Large intestine (tissue), 3 donors: ENCODE results near the gene DYNC1I1. TPM values are rescaled to one million over a fixed set of nuclear protein-coding genes. Genes with fewer than 3 reads are reported as not detected.

Experiments
- DNase-seq, 2 donors: peaks; one replicate each; pipeline versions ENCODE4 v3.0.0 to v3.0.0-alpha.2; 2013
- H3K27ac ChIP-seq: one replicate; pipeline ENCODE4 v1.5.1; 2013; ENCODE audit warnings: low read length
- H3K27me3 ChIP-seq: 2 replicates; pipeline ENCODE4 v1.6.1; 2013; ENCODE audit warnings: low read length; ENCODE audit not compliant: control insufficient read depth, insufficient read depth
- H3K36me3 ChIP-seq: 2 replicates; pipeline ENCODE4 v1.6.1; 2013; ENCODE audit warnings: low read length; ENCODE audit not compliant: control insufficient read depth, insufficient read depth
- H3K4me1 ChIP-seq: one replicate; pipeline ENCODE4 v1.6.1; 2013; ENCODE audit warnings: low read length; ENCODE audit not compliant: control insufficient read depth, insufficient read depth
- H3K4me3 ChIP-seq: one replicate; pipeline ENCODE4 v1.5.1; 2013; ENCODE audit warnings: low read length
- H3K9me3 ChIP-seq: one replicate; pipeline ENCODE4 v1.6.1; 2013; ENCODE audit warnings: mild to moderate bottlenecking, low read depth, low read length, moderate library complexity; ENCODE audit not compliant: control insufficient read depth
- WGBS: methylation state at CpG from one replicate; pipeline ENCODE4 v1.1.5; 2013; ENCODE audit warnings: low lambda C conversion rate; ENCODE audit not compliant: insufficient coverage; 5-methylcytosine and 5-hydroxymethylcytosine counted together
- polyA plus RNA-seq: library from polyadenylated mRNA; unstranded; fragments of 120-200 nt; gene quantifications from one replicate; pipeline ENCODE4 v1.2.1, GENCODE V29; 2013

Gene DYNC1I1
- polyA plus RNA-seq, 1 donor: 1.2 TPM

DNA sequence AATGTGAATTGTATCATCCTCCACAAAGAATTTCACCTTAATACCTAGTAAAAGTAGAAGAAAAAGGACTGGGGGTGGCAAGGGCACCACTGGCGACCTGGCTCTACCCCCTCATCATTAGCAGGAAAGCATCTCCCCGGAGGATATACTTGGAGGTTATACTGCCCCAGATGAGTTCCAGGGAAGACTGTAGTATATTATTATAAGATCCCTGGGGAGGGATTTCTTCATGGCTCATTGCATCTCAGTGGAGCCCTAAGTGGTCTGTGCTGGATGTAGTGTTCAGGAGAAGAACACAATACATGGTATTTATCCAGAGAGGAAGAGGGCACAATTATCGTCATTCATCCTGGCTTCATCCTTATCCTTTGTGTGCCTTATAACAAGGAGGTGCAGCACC lies 14.2 kb upstream of the DYNC1I1 start:
- Histone ChIP-seq H3K27me3 (peaks cover 2% of the 10 kb centered on the region), H3K9me3 (no peaks in the 10 kb centered on the region), H3K4me3 (no peak overlapping the region), H3K36me3 (no peaks in the 10 kb centered on the region), H3K27ac (no peak overlapping the region), H3K4me1 (no peaks in the 10 kb centered on the region)
- no CpG with 5 or more reads among the region's 3 CpGs for WGBS
- DNase-seq: no peak

DNA sequence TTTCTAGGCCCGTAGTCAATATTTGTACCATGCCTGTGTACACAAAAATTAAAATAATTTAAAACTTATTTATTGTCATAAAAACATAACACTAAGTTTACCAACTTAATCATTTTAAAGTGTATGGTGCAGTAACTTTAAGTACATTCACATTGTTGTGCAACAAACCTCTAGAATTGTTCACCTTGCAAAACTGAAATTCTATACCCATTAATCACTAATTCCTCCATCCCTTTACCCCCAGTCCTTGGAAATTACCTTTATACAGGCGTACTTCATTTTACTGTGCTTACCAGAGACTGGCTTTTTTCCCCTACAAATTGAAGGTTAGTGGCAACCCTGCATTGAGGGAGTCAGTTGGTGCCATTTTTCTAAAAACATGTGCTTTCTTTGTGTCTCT lies 6.3 kb upstream of the DYNC1I1 start:
- Histone ChIP-seq H3K27me3 (no peaks in the 10 kb centered on the region), H3K9me3 (no peaks in the 10 kb centered on the region), H3K27ac (no peak overlapping the region), H3K4me3 (no peak overlapping the region), H3K36me3 (no peaks in the 10 kb centered on the region), H3K4me1 (no peaks in the 10 kb centered on the region)
- WGBS: 100% methylated on average over 1 of the region's 2 CpGs
- DNase-seq: no peak

DNA sequence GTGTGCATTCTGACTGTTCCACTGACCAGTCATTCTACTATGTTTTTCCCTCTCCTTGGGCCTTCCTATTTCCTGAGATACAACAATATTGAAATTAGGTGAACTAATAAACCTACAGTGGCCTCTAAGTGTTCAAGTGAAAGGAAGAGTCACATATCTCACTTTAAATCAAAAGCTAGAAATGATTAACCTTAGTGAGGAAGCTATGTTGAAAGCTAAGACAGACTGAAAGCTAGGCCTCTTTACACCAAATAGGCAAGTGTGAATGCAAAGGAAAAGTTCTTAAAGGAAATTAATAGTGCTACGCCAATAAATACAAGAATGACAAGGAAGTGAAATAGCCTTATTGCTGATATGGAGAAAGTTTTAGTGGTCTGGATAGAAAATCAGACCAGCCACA lies 5.7 kb upstream of the DYNC1I1 start:
- no peaks in the 10 kb centered on the region for H3K36me3 ChIP-seq
- 60% methylated on average over 1 of the region's 1 CpG for WGBS
- H3K4me1 ChIP-seq: no peaks in the 10 kb centered on the region
- peak in 1 of 2 donors; percentile 9 for DNase-seq
- no peak overlapping the region for H3K4me3 ChIP-seq
- no peaks in the 10 kb centered on the region for H3K27me3 ChIP-seq
- no peaks in the 10 kb centered on the region for H3K9me3 ChIP-seq
- H3K27ac ChIP-seq: no peak overlapping the region

DNA sequence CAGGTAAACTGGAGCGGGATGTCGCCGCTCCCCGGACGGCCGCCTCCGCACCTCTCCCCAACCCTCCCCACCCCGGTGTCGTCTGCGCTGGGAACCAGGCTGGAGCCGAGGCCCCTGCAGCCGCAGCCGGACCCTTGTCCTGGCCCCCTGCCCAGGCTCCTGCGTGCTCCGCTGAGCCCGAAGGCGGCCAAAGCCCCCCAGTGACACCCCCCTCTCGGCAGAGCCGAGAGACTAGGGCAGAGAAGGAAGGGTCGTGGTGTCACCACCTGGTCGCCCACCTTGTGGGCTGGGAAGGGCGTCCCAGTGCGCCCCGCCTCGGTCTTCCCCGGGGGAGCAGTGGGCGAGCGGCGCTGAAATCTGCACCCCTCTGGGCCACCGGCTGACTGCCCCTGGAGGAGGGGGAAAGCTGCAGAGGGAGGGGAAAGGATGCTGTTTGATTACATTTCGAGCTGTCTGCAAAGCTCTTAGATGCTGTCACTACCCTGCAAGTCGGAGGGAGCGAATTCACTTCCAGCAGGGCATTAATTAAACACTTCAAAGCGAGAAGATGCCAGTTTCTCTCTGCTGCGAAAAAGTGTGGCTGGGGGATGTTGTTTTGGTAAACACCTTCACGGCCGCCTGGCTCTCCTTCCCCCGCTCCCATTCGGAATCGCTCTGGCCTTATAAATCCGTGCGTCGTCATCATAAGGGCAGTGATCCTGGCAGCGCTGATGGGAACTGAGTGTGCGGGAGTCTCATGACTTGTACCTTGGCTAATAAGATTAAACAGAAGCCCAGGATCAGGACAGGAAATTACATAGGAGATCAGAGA lies 622 bp downstream of the DYNC1I1 start:
- H3K27me3 ChIP-seq: peaks cover 29% of the 10 kb centered on the region
- peak overlapping the region; percentile 36 for H3K4me3 ChIP-seq
- peak in 1 of 2 donors; percentile 9 for DNase-seq
- no peaks in the 10 kb centered on the region for H3K36me3 ChIP-seq
- peaks cover 4% of the 10 kb centered on the region for H3K9me3 ChIP-seq
- WGBS: no CpG with 5 or more reads among the region's 45 CpGs
- H3K27ac ChIP-seq: no peak overlapping the region
- peaks cover 5% of the 10 kb centered on the region for H3K4me1 ChIP-seq

DNA sequence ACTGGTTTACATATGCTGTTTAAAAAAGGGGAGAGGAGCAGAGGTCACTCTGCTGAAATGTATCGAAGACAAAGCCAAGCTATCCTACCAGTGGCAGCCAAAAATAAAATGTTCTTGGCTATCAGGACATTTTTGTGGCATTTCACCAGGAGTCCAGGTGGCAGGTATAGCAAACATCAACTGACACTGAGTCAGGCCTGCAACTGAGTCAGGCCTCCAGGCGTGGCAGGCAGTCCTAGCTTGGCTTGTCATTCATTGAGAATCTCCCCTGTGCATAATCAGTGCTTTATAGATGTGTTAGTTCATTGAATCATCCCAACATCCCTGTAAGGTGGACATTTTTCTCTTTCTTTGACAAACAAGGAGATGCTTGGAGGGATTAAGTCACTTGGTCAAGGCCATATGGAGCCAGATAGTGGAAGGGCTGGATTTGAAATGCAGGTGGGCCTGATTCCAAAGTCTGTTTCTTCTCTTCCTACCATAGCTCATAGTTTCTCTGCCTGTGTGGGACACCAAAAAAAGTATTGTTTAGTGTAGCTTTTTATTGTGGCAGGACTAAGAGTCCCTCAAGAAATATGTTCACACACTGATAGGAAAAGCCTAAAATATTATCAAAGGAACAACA lies 4.3 kb downstream of the DYNC1I1 start:
- DNase-seq: no peak
- H3K36me3 ChIP-seq: no peaks in the 10 kb centered on the region
- H3K27ac ChIP-seq: no peak overlapping the region
- no peak overlapping the region for H3K4me3 ChIP-seq
- peaks cover 4% of the 10 kb centered on the region for H3K9me3 ChIP-seq
- peaks cover 29% of the 10 kb centered on the region for H3K27me3 ChIP-seq
- no CpG with 5 or more reads among the region's 2 CpGs for WGBS
- H3K4me1 ChIP-seq: peaks cover 5% of the 10 kb centered on the region

DNA sequence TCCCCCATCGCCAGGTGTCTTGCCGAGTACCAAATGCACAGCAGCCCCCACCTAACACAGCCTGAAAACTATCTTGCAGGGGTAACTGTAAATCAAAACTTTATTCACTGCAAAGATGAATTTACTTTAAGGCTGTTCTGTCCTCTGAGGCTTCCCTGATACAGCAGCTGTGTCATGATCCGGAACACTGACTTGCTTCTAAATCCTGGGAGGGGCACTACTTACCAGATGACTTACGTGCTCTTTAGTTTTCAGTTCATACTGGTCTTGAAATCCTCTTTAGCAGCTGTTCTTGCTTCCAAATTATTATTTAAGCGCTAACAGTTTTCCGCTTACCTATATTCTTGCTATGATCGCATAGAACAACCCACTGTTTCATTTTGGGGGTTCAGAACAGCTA lies 4.9 kb downstream of the DYNC1I1 start:
- no peak for DNase-seq
- peaks cover 25% of the 10 kb centered on the region for H3K27me3 ChIP-seq
- peaks cover 5% of the 10 kb centered on the region for H3K4me1 ChIP-seq
- H3K36me3 ChIP-seq: no peaks in the 10 kb centered on the region
- no peak overlapping the region for H3K27ac ChIP-seq
- 95% methylated on average over 4 of the region's 7 CpGs for WGBS
- H3K4me3 ChIP-seq: no peak overlapping the region
- H3K9me3 ChIP-seq: peaks cover 4% of the 10 kb centered on the region

DNA sequence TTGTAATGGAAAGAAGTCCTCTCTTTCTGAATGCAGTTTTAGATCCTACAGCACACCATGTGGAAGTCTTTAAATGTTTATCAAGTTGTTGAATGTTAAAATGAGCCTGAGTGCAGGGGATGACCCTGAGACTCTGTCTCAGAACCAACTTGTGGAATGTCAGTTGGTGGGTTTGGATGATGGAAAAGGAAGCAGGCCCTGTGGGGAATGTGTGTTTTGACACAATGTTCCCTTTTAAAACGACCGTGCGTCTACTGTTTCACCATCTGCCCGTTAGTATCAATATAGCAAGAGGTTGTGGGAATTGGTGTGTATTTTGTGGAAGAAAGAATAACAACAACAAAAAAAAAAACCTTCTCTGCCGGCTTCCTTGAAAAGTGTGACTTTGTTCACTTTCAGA lies 8.3 kb downstream of the DYNC1I1 start:
- H3K4me3 ChIP-seq: no peak overlapping the region
- DNase-seq: no peak
- WGBS: 80% methylated on average over 1 of the region's 5 CpGs
- H3K9me3 ChIP-seq: no peaks in the 10 kb centered on the region
- H3K36me3 ChIP-seq: no peaks in the 10 kb centered on the region
- no peak overlapping the region for H3K27ac ChIP-seq
- H3K27me3 ChIP-seq: peaks cover 2% of the 10 kb centered on the region
- H3K4me1 ChIP-seq: no peaks in the 10 kb centered on the region

DNA sequence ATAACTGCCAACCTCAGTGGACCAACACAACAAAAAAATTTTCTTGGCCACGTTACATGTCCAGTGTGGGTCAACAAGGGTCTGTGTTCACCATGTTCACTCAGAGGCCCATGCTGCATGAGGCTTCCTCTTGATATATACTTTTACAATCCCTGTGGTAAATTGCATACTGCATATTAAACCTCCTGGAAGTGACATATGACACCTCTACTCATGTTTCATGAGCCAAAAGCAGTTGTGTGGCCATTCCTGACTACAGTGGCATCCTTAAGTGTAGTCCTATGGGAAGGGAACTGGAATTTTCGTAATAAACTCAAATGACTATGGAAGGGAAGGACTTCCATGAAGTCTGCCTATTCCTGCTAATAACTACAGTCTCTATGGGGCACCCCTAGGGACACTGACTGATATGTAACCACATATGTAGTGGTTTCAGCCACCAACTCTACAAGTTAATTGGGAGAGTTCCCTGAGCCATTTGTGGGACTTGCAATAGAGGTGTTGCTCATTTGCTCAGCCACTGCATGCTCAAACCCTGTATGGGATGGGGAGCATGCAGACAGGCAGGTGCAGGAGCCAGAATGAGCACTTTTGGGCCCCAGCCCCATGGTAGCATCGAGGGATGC lies 9.7 kb downstream of the DYNC1I1 start:
- Histone ChIP-seq H3K4me3 (no peak overlapping the region), H3K4me1 (no peaks in the 10 kb centered on the region), H3K27ac (no peak overlapping the region), H3K9me3 (no peaks in the 10 kb centered on the region), H3K27me3 (peaks cover 1% of the 10 kb centered on the region), H3K36me3 (no peaks in the 10 kb centered on the region)
- no peak for DNase-seq
- WGBS: 100% methylated on average over 1 of the region's 3 CpGs

DNA sequence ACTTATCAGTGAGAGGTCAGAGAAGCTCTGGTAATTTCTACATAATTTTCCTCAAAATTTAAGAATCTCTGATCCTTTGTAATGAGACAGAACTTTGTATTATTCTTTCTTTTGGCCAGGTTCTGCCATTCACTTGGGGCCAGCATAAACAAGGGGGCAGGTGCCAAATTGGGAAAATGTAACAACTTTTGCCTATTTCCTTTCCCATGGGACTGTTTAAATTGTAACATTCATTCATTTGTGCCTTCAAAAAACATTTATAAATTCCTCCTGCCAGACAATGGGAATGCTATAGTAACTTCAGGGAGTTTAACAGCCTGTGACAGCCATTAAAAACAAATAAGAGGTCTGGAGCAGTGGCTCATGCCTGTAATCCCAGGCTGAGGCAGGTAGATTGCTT lies 12.4 kb downstream of the DYNC1I1 start:
- no peak for DNase-seq
- Histone ChIP-seq H3K9me3 (no peaks in the 10 kb centered on the region), H3K4me3 (no peak overlapping the region), H3K36me3 (no peaks in the 10 kb centered on the region), H3K27ac (no peak overlapping the region), H3K4me1 (no peaks in the 10 kb centered on the region), H3K27me3 (no peaks in the 10 kb centered on the region)

DNA sequence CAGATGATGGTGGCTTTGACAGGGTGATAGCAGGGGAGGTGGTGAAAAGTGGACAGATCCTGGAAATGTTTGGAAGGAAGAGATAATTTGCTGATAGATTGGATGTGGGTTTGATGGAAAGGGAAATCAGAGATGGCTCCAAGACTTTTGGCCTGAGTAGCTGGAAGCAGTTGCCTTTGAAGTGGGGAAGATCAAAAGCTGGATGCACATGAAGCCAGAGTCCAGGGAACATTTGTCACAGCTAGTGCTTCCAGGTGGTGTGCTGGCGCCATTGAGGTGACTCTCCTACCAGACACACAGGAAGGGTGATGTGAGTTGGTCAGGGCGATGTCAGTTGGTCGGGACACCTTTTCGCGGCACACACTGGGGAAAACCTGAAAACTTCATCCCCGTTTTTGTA lies 15.9 kb downstream of the DYNC1I1 start:
- H3K36me3 ChIP-seq: no peaks in the 10 kb centered on the region
- H3K4me1 ChIP-seq: no peaks in the 10 kb centered on the region
- H3K4me3 ChIP-seq: no peak overlapping the region
- H3K9me3 ChIP-seq: no peaks in the 10 kb centered on the region
- H3K27ac ChIP-seq: no peak overlapping the region
- no CpG with 5 or more reads among the region's 6 CpGs for WGBS
- no peaks in the 10 kb centered on the region for H3K27me3 ChIP-seq
- DNase-seq: no peak
